Non-pigmented ciliary epithelial cell (primary cell): ENCODE results near the gene VRK2.

Experiments
- DNase-seq: peaks from one replicate; pipeline ENCODE4 v3.0.0-alpha.2; 2010; ENCODE audit warnings: low read depth

Gene VRK2

GRCh38 chr2:58046585-58047372 lies at the start of gene VRK2:
Gene VRK2 (plus strand): TSS chr2:58046806. CDS start chr2:58048832, 2,026 bp downstream.
- DNase-seq: peak; percentile 63

DNA sequence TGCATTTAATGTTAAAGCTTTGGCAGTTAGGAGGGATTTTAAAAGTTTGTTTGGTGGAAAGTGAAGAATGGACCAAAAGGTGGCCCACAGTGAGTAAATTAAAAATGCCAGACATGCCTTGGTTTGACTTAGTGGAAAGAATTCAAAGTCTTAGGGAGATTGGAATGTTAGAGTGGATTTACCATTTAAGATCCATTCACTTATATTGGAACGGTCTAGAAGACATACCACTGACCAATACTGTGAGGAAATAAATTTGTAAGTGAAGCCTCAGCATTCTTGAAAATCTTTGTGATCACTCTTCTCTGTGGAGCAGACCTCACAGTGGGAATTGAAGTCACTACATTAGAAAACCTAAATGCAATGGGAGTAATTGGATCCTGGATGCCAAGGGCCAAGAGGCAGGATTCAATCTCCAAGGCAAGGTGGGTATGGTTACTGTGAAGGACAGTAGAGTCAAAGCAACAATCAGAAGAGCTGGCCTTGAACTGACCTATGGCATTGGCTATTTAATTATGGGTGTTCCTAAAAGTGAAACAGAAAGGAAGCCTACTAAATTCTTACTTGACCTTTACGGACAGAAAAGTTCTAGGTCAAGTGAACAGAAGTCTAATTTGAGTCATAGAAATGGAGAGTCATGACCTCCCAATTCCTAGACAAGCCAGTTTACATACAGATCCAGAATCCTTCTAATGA lies 40.2 kb upstream of the VRK2 start:
- DNase-seq: no peak

DNA sequence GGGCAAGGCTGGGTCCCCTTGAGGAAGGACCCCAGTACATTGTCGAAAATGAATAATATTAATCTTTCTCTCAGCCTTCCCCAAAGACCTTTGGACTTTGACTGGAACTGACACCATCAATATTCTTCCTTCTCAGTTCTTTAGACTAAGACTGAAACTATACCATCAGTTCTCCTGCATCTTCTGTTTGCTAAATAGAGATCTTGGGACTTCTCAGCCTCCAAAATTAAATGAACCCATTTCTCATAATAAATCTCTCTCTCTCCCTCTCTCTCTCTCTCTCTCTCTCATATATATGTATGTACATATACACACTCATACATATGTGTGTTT lies 39.7 kb upstream of the VRK2 start:
- no peak for DNase-seq

DNA sequence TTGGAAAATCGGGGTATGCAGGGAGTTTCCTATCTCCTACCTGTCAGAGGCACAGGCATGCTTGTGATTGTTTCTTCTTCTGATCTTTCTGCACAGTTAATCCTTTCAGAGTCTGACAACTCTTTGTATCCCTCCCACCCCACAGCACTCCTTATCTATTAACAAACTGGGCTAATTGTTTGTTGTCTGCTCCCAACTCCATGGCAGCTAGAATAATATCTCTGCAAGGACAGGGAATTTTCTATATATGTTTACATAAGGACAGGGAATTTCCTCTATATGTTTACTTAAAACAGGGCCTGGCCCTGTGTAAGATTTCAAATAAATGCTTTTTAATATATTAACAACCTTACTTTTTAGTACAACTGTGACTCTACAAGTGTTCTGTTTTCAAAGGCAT lies 36.0 kb upstream of the VRK2 start:
- no peak for DNase-seq

DNA sequence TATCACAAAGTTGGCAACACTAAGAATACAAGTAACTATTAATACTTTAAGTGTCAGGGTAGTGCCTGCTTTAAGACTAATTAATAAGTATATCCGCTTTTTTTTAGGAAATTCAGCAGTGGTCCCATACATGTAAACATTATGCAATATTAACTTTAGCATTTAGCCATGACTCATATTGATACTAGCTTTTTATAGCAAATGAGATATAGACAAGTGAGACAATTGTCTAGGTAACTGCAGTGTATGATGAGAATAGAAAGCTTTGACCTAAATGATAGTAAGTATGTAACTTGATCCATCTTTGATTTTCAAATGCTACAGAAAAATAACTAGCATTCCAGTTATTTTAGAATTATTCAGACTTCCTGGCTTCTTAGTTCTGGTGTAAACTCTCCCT lies 27.4 kb upstream of the VRK2 start:
- no peak for DNase-seq

GRCh38 chr2:58025150-58025933 lies 21.3 kb upstream of the VRK2 start:
- no peak for DNase-seq

- DNase-seq: no peak
Observed at GRCh38 chr2:58027029-58027428, 19.6 kb upstream of the VRK2 start.

DNA sequence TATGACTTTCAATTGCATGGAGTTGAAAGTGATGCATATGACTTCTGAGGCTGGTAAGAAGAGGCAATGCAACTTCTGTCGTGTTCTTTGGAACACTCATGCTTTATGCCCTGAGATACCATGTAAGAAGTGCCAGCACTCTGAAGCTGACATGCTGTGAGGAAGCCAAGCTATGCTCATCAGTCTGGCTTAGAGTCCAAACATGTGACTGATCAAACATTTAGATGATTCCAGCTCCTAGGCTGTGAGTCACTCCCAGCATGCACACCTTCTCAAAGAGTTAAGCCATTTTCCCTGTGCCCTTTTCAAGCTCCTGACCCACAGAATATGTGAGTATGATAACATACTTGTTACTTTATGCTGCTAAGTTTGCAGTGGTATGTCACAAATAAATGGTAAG lies 15.8 kb upstream of the VRK2 start:
- no peak for DNase-seq

DNA sequence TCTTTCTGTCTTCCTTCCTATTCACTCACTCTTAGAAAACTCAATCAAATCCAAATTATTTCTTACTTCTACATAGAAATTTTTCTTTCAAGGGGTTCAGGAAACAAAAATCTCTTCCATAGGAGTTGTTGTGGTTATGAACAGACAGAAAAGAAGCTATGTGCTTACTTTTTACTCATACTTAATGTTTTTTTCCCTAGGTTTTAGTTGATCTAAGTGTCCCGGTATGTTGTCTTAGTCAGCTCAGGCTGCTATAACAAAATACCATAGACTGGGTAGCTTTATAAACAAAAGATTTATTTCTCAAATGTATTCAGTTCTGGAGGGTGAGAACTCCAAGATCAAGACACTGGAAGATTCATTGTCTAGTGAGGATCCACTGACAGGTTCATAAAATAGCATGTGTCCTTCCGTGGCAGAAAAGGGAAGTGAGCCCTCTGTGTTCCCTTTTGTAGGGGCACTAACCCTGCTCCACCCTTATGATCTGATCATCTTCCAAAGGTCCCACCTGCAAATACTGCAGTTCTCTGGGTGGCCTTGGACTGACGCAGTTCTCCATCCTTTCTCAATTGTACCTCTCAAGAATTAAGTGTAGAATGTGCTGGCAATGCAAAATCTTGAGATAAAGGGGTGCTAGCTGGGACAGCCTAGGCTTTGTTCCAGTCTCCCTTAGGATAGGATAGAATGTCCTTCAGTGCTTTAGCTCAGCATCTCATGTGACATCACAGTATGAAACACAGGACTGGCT lies 14.4 kb upstream of the VRK2 start:
- DNase-seq: no peak

GRCh38 chr2:58032764-58033080 lies 13.9 kb upstream of the VRK2 start:
- DNase-seq: no peak

DNA sequence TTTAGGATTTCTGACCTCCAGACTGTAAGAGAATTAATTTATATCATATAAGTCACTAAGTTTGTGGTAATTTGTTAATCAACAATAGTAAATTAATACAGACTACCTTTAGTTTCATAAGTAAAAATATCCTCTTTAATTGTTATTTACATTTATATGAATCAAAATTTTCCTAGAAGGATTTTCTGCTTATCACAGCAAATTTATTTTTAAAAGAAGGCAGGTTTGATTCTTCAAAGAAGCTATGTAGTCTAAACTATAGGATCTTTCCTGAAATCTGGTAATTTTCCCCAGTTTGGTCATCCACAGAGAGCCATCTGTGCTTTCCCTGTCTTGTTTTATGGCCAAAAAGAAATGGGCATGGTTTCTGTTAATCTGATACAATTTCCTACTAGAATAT lies 13.1 kb upstream of the VRK2 start:
- no peak for DNase-seq

DNA sequence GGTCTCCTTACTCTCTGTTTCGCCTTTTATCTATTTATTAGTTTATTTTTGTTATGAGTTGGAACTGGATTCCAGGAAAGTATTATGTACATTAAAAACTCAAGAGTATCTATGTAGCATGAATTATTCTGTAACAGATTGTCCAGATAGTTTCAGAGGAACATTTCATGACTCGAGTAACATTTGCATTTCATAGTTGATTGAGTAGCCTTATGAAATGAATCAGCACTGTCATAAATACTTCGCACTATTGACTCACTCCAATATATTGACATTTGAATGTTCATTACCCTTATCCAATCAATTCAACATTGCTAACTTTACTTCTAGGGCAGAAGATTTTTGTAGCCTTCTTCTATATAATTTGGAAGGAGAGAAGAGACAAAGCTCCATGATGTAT lies 11.3 kb upstream of the VRK2 start:
- DNase-seq: no peak

GRCh38 chr2:58039170-58039611 lies 7.4 kb upstream of the VRK2 start:
- DNase-seq: no peak

GRCh38 chr2:58042486-58042970 lies 4.1 kb upstream of the VRK2 start:
- peak; percentile 80 for DNase-seq

- DNase-seq: no peak
Observed at GRCh38 chr2:58044145-58044544, 2.5 kb upstream of the VRK2 start.

- no peak for DNase-seq
Observed at GRCh38 chr2:58045580-58046334, 849 bp upstream of the VRK2 start.

DNA sequence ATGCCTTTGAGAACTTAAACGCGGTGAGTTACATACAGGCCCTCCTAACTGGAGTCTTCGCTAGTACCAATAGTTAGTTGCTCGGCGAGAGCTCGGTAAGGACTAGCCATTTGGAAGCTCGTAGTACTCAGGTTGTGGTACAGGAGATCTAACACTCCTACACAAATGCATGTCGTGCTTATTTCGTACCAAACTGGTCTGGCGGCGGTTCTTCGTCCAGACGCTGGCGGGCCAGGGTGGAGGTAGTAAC lies 346 bp upstream of the VRK2 start:
- DNase-seq: no peak

DNA sequence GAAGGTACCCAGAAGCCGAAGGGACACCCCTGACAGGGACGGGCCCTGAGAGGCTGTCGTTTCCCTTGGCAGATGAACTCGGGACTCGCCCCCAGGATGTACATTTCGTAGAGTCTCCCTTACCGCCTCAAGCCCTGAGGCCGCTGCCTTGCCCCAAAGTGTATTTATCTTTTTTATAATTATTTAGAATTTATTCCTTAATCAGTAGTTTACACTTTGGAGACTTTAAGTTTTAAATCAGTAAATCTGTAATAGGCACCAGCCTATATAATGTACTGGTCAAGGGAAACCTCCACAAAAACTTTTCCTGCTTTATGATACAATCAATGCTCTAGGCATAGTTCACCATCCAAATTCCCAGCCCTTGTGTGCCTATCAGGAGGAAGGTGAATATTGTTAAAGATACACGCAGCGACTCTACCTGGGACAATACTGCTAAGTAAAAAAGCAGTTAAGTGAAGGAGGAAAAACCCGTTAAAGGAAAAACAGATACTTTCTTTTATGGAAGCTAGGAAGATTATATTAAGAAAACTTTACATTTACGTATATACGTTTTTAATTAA lies 848 bp downstream of the VRK2 start:
- no peak for DNase-seq

GRCh38 chr2:58047961-58048360 lies 1.4 kb downstream of the VRK2 start:
- DNase-seq: no peak

DNA sequence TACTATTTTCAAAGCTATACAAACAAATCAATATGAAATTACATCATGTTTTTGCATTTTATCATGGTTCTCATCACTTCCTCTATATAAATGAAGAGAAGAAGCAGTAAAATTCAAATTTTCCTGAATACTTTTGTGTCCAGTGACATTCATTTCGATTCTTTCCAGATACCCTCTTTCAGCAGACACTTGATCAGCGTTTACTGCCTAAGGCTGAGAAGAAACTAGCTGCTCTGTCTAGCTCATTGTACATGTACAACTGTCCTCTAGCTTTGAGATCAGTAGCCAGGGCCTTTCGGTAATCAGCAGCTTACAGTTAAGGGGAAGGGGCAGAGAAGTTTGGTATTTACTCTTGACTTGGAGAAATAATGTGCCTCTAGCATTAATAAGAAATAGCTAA lies 4.8 kb downstream of the VRK2 start:
- no peak for DNase-seq

GRCh38 chr2:58052978-58053377 lies 6.4 kb downstream of the VRK2 start:
- DNase-seq: no peak

DNA sequence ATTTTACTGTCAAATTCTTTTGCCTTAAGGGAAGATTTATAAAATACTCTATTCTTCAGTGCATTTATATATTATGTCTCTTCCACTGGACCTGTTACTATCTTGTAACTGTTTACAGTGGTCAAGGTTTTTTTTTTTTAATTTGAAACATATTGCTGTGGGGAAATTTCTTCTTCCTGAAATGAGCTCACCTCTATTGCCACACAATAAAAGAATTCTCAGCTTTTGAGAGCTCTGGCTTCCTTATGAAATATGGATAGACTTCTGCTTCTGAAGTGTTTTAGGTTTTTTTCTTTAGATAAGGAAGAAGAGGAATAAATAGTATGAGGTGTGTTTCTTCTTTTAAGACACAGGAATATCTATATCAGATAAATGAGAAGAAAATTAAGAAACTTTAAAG lies 7.7 kb downstream of the VRK2 start:
- no peak for DNase-seq
